CD4-positive, alpha-beta T cell treated with Interleukin-21 for 1 hour (primary cell): ENCODE data around the gene KIF27.
"Not testable (repeated sequence)": the region's sequence is repeated elsewhere in the genome, so short reads cannot be mapped to it uniquely, and the experiment has no call there.

Experiments
- DNase-seq: peaks from one replicate; pipeline ENCODE4 v3.0.0-alpha.2; 2020

The KIF27 gene

DNA sequence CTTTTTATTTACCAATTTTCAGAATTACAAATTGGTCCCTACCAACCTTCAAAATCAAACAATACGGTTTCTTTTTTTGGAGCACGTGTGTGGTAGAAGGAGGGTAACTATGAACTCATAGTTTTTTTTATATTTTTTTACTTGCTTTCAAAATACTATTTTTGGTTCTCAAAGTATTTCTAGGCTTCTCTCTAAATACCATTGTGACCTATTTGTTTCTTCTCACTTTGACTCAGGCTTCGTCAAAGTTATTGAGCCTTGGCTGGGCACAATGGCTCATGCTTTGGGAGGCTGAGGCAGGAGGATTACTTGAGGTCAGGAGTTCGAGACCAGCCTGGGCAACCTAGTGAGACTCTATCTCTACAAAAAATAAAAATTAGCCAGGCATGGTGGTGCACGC, 11.6 kb upstream of the KIF27 start:
- no peak for DNase-seq

DNA sequence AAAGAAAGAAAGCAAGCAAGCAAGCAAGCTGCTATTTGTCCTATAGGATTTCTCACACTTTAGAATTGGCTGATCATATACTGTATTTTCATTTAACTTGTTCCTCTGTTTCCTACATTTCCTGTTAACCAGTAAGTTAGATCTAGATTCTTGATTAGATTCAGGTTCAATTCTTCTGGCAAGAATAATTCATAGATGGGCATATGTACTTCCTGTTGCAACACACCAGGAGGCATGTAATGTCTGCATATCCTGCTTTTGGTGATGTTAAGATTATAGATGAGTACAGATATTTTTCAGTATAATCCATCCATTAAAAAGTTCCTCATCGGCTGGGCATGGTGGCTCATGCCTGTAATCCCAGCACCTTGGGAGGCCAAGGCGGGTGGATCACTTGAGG, 10.8 kb upstream of the KIF27 start:
- DNase-seq = no peak

DNA sequence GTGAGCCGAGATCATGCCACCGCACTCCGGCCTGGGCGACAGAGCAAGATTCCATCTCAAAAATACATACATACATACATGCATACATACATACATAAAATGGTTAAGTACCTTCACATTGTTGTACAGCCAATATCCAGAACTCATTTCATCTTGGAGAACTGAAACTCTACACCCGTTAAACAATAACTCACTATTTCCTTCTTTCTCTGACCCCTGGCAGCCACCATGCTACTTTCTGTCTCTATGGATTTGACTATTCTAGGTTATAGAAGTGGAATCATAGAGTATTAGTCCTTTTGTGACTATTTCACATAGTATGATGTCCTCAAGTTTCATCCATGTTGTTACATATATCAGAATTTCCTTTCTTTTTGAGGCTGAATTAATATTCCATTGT, 9.6 kb upstream of the KIF27 start:
- DNase-seq = no peak

DNA sequence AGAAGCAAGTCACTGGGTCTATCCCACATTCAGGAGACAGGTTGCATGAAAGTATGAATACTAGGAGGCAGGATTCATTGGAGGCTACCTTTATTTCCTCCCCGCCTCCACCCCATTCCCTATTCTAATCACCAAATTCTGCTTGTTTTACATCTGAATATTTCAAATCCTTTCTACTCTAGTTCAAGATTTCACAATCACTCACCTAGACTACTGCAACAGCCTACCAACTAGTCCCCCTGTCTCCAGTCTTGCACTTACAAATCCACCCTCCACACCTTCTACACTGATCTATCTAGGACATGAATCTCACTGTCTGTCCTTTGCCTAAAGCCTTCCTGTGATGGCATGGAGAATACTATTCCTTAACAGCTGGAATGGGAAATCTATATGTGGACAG, 6.4 kb upstream of the KIF27 start:
- DNase-seq = no peak

- DNase-seq = no peak
Observed at GRCh38 chr9:83920469-83920926, 734 bp downstream of the KIF27 start.

DNA sequence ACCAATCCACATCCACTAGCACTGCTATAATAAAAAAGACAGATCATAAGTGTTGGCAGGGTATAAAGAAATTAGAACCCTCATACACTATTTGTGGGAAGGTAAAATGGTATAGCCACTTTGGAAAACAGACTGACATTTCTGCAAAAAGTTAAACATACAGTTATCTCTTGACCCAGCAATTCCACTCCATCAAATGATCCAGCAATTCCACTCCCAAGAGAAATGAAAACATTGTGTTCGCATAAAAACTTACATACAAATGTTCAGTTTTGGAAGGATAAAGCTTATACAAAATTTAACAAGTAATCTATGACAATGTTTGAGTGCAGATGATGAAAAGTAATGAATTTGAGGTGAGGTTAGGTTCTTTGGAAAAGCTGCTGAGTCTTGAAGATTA, 2.1 kb downstream of the KIF27 start:
- no peak for DNase-seq

GRCh38 chr9:83912194-83912593, 9.0 kb downstream of the KIF27 start:
- peak; percentile 68 for DNase-seq

DNA sequence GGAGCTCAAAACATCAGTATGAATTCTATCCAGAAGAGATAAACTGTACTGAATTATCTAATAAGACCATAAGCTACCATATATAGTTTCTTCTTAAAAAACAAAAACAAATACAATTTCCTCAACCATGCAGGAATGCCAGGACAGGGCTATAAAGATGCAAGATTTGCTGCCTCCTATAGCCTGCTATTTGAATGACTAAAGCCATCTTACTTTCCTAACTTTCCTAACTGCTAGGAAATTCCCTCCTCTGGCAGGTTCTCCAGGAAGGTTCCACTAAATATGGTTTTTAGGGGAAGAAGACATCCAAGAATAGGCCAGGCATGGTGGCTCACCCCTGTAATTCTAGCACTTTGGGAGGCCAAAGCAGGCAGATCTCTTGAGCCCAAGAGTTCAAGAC, 15.1 kb downstream of the KIF27 start:
- no peak for DNase-seq

GRCh38 chr9:83900615-83901014, 20.6 kb downstream of the KIF27 start:
- DNase-seq = not testable (repeated sequence)

DNA sequence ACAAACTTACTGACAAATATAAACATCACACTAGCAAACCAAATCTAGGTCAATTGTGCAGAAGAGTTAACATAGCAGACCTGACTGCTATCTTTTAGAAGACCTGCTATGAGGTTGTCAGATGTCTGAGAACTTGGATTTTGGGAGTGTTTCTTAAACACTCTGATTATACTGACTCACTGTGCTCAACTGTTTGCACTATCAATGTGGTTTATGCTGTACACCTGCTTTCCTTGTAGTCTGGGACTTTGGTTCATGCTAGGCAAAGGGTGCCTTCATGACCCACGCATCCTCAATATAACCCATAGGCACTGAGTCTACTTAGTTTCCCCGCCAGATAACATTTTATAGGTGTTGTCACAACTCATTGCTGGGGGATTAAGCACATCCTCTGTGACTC, 26.9 kb downstream of the KIF27 start:
- not testable (repeated sequence) for DNase-seq

DNA sequence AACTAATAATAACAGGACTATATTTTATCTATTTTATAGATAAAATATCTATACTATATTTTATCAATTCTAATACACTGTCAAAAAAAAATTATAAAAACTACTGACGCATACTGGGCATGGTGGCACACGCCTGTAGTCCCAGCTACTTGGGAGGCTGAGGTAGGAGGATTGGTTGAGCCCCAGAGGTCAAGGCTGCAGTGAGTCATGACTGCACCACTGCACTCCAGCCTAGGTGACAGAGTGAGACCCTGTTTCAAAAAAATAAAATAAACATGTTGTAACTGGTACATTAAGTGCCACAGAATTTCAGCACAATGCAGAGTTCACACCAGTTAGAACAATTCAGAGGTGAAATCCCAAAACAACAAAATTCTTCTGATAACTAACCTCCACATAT, 34.7 kb downstream of the KIF27 start:
- DNase-seq = not testable (repeated sequence)

- DNase-seq = not testable (repeated sequence)
Observed at GRCh38 chr9:83885559-83886240, 35.5 kb downstream of the KIF27 start.

DNA sequence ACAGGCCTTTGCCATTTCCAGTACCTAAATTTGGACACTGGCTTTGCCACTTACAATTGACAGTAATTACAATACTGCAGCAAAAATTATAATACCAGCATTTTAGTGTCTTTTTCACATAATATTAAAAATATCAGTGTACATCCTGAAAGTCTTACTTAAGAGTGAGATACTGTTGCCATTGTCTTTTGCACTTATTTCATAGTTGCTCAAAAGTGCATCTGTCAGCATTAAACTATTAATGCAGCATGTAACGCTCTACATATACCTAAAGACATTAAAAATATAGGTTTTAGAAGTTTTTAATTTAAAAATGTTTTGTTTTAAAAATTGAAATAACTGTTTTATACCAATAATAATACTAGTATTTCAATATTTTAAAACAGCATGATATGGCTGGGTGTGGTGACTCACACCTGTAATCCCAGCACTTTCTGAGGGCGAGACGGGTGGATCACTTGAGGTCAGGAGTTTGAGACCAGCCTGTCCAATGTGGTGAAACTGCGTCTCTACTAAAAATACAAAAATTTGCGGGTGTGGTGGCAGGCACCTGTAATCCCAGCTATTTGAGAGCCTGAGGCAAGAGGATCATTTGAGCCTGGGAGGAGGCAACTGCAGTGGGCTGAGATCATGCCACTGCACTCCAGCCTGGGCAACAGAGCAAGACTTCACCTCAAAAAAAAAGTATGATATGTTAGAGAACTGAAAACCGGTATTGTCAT, 39.4 kb downstream of the KIF27 start:
- not testable (repeated sequence) for DNase-seq

GRCh38 chr9:83875559-83875958, 45.7 kb downstream of the KIF27 start:
- DNase-seq = not testable (repeated sequence)

- DNase-seq = not testable (repeated sequence)
Observed at GRCh38 chr9:83849895-83850294, 71.3 kb downstream of the KIF27 start.

- not testable (repeated sequence) for DNase-seq
Observed at GRCh38 chr9:83837070-83837643, 84.1 kb downstream of the KIF27 start.

- not testable (repeated sequence) for DNase-seq
Observed at GRCh38 chr9:83830426-83831071, 90.7 kb downstream of the KIF27 start.

DNA sequence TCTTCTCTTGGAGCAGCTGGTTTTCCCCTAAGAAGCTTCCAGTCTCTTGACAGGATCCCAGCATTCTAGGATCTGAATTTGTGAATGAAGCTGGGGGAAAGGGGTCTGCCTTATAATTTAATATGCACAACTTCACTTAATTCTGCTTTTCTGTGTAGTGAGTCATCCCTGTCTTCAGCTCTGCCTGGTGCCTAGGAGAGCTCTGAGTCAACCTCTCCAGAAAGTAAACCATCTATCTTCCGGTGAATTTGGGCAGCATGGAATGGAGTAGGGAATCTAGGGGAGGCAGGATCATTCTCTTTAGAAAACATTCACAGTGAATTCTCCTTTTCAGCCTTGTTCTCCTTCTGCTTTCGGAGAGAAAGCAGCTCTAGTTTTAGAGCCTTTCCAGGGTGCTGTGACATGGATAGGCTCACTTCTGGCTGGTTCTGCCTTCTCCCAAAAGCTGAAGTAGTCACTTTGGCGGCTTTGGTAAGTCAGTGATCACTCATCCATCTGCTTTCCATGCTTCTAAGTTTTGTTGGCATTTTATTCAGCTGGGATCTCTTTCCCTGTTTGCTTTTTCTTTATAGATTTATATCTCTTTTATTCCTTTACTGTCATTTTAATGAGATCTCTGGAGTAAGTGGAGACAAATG, 96.1 kb downstream of the KIF27 start:
- DNase-seq = not testable (repeated sequence)

DNA sequence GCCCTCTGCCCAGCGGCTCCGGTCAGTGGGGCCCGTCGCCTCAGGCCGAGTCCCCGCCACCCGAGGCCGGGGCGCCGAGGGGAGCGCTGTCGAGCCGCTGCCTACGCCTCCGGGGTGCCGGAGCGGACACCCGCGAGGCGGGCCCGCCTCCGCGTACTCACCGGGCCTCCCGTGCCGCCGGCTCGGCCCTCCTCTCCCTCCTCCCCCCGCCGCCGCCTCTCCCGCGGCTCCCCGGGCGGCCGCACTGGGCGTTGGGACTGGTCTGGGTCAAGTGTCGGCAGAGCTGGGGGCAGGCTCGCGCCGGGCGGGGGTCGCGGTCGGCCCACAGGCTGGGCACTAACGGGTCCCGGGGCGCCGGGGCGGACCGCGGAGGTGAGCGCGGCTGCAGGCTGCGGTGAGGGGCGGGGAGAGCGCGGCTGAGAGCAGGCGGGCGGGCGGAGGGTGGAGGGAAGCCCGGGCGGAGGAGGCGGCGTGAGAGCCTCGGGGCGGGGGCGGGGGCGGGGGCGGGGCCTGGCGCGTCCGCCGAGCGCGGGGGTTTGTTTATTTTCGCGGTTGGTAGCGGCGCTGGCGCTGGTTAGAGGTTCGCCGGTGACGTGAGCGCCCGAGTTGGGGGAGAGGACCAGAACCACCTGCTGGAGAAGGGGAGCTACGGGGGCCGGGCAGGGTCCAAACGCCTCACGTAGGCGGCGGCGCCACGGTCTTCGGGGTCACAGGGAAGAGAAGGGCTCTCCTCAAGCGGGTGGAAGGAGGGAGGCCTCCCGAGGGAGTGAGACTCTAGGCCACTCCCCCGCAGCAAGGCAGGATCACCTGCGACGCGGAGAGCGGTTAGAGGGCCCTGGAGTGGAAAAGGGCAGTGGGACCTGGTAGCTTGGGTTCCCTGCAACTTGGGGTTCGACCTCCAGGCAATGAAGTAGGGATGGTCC, 103.6 kb downstream of the KIF27 start, which contains the start of gene GKAP1:
Gene GKAP1 (minus strand): TSS at position 414 of the 923 bp plus-strand sequence. CDS start 11,252 bp downstream, outside the sequence.
- DNase-seq = peak; percentile 90

- DNase-seq = not testable (repeated sequence)
Observed at GRCh38 chr9:83817011-83817355, 104.2 kb downstream of the KIF27 start.

DNA sequence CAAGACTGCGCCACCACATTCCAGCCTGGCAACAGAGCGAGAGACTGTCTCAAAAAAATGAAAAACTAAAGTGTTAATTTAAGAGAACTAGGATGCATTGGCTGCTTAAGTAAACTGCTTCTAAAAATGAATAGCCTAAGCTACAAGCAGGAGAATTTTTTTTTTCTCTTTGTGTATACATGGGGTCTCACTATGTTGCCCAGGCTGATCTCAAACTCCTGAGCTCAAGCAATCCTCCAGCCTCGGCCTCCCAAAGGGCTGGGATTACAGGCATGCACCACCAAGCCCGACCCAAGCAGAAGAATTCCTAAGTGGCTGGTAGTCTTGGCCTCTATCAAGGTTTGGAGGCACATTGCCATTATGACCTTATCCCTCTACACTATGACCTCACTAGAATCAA, 106.1 kb downstream of the KIF27 start:
- DNase-seq = not testable (repeated sequence)

- DNase-seq = not testable (repeated sequence)
Observed at GRCh38 chr9:83809213-83809612, 112.0 kb downstream of the KIF27 start.
